Myocyte (in vitro differentiated cells): ENCODE results near the gene DHRS7B. TPM values are rescaled to one million over a fixed set of nuclear protein-coding genes. Genes with fewer than 3 reads are reported as not detected.

Experiments
- DNase-seq: peaks from one replicate; pipeline ENCODE4 v3.0.0-alpha.2; 2012; ENCODE audit warnings: low read depth
- total RNA-seq: library from RNA; depleted of rRNA; stranded (reverse); fragments of >200 nt; gene quantifications from 2 replicates; pipeline ENCODE4 v1.2.3, GENCODE V29; 2014

Gene DHRS7B
- total RNA-seq, 1 donor from 2014 or later: 38.3 TPM

DNA sequence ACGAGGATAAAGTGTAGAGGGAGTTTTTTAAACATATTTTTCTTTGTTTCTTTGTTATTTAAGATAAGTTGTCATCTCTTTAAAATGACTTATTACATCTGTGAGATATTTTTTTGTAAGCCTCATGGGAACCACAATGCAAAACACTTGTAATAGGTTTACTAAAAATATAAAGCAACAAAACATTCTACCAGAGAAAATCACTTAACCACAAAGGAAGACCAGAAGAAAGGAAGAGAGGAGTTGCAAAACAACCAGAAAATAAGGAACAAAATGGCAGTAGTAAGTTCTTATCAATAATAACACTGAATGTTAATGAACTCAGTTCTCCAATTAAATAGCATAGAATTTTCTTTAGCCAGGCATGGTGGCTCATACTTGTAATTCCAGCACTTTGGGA is 22.9 kb downstream of the DHRS7B start:
- no peak for DNase-seq

- DNase-seq: no peak
Measured at GRCh38 chr17:21152731-21153130, 26.0 kb downstream of the DHRS7B start.

DNA sequence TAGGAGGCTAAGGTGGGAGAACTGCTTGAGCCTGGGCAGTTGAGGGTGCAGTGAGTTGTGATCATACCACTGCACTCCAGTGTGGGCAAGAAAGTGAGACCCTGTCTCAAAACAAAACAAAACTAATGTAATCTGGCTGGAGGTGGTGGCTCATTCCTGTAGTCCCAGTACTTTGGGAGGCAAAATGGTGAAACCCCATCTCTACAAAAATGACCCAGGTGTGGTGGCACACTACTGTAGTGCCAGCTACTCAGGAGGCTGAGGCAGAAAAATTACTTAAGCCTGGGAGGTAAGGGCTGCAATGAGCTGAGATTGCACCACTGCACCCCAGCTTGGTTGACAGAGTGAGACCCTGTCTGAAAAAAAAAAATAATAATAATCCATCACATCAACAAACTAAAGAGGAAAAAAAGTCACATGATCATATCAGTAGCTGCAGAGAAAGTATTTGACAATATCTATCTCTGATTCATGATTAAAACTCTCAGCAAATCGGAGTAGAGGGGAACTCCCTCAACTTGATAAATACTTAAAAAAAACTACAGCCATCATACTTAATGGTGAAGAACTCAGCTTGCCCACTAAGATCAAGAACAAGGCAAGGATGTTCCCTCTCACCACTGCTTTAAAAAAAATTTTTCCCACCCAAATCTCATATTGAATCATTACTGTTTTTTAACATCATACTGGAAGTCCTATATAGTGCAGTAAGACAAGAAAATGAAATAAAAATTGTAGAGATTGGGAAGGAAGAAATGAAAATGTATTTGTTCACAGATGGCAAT is 31.0 kb downstream of the DHRS7B start:
- no peak for DNase-seq

- DNase-seq: no peak
Measured at GRCh38 chr17:21160401-21160800, 33.6 kb downstream of the DHRS7B start.

DNA sequence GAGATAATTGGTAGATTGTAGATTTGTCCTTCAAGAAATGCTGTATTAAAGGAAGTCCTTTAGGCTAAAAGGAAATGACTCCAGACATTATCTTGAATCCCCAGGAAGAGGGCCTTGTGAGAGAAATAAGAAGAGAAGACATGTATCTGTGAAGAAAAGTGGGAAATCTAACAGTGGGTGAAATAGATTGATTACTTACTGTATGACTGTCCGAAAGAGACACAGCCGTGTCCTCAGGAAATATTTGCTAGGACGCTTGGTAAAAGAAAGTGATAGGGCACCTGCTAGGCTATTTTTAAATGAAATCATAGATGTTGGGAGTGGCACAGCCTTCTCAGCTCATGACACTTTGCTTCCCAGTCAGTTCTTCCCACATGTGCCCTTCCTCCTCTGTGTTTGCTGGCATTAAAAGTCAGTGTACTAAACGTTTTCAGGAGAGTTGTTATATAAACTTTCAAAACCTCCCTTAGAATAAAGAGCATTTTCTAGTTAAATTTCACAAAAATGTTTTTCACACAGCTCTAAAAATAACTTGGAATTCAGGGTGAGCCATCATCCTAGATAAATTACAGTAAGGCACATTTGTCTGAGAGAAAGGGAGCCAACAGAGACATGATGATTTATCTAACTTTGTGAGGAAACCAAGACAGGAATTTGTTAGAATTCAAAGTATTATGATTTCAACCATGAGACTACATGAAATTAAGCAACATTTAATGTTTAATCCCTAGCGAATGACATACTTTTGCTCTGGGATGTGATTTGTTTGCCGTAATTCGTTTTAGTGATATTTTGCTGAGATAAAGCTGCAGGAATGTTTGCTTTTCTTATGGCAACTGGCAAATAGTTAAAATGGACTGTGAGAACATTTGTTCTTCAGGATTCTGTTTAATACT is 35.0 kb downstream of the DHRS7B start:
- DNase-seq: peak; percentile 84

DNA sequence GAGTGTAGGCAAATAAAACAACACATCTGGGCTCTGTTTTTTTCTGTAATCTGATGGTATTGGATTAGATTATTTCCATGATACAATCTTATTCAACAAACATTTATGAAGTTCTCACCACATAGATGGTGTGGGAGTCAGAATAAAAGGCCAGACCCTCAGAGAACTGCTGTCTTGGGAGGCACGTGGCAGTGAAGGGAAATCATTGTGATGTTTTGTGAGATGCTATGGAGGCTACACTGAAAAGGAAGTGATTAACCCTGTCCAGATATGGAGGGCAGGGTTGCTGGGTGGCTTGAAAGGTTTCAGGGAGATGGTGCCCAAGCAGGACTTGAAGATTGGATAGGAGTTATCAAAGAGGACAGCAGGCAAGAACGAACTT is 35.6 kb downstream of the DHRS7B start:
- DNase-seq: peak; percentile 30

- no peak for DNase-seq
Measured at GRCh38 chr17:21163101-21163500, 36.3 kb downstream of the DHRS7B start.

DNA sequence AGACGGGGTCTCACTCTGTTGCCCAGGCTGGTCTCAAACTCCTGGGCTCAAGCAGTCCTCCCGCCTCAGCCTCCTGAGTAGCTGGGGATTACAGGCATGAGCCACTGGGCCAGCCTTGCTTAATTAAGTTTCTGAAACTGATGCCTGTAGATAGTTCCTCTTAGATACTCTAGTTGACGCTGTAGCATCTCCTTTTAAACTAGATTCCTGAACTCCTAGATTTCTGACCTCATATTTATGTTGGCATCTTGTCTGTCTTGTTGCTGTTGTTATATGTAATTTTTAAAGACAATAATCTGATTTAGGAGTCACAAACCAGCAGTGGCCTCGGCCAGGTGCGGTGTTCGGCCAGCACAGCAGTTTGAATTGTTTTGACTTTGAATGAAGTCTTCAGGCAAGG is 37.5 kb downstream of the DHRS7B start:
- no peak for DNase-seq

DNA sequence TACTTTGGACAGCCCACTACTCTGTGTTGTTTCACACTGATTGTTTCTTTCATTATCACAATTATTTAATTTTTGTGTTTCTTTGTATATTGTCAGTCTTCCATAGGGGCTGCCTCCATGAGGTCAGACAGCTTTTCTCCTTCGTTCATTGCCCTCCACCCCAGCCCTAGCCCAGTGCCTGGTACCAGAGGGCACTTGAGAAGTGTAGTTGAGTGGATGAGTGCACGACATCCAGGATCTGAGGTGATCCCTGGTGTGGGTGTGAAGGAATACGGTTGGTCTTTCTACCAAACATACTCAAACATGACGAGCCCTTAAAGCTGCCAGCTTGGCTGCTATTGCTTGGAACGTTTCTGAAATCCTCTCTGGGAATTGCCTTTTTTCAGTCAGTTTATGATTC is 37.9 kb downstream of the DHRS7B start:
- DNase-seq: no peak

GRCh38 chr17:21165922-21166594 is 39.3 kb downstream of the DHRS7B start:
- peak; percentile 56 for DNase-seq

GRCh38 chr17:21166595-21167210 is 39.9 kb downstream of the DHRS7B start:
- peak; percentile 40 for DNase-seq

- peak; percentile 43 for DNase-seq
Measured at GRCh38 chr17:21167303-21167702, 40.5 kb downstream of the DHRS7B start.

DNA sequence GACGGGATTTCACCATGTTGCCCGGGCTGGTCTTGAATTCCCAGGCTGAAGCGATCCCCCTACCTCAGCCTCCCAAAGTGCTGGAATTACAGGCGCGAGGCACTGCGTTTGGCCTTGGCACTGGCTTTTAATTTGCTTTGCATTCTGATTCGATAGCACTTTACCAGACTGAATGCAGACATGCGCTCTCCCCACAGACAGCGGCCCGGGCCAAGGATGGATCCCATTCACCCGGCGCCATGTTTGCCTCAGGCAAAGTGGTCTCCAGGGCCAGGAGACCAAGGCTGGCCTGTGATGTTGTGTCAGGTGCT is 41.7 kb downstream of the DHRS7B start:
- no peak for DNase-seq

DNA sequence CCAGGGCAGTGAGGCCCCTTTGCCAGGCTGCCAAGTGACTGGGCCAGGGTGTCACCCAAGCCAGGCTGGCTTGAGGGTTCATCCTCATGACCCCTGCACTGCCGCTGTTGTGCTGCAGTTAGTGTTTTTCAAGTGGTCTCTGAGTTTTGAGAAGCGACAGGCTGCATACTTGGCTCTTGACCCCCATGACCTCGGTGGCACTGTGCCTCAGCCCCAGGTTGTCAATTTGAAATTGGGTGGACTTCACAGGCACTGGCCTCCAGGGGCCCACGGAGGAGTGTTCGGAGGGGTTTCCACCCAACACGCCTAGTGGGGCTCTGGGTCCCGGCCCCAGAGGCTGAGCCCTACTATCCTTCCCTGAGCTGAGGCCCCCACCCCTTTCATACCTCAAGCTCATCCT is 42.7 kb downstream of the DHRS7B start:
- no peak for DNase-seq

DNA sequence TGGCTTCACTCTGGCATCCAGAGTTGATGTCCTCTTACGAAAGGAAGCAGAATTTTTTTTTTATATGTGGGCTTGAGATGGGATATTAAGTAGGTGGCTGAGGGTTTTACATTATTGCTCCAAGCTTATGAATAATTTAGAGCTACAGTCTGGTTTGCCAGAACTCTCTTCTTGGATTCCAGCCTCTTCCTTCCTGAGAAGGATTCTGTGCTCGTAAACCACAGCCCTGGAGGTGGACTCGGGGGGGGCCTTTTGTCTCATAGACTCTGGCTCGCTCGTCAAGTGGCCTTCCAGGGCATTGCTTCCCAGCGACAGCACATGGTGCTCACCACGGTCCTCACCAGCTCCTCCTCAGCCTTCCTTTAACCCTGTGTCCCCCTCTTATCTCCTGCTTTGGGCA is 44.0 kb downstream of the DHRS7B start:
- no peak for DNase-seq

- no peak for DNase-seq
Measured at GRCh38 chr17:21171309-21171922, 44.7 kb downstream of the DHRS7B start.

DNA sequence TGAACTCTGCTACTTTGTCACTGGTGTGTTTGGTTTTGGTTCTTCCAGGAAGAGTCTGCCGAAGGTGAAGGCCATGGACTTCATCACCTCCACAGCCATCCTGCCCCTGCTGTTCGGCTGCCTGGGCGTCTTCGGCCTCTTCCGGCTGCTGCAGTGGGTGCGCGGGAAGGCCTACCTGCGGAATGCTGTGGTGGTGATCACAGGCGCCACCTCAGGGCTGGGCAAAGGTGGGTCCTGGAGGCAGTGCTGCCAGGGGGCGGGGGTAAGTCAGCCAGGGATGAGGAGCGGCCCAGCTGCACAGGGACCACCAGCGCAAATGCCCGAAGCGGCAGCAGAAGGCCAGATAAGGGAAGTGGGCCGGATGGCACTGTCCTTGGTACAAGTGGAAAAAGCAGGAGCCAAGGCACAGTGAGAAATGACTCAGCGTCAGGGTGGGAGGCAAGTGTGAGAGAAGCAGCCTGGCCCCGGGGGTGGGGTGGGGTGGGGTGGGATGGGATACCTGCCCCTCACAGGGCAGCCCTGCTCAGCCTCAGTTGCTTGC is 45.3 kb downstream of the DHRS7B start:
- DNase-seq: no peak

- no peak for DNase-seq
Measured at GRCh38 chr17:21172846-21173245, 46.1 kb downstream of the DHRS7B start.

- DNase-seq: peak; percentile 86
Measured at GRCh38 chr17:21173543-21173942, 46.8 kb downstream of the DHRS7B start.

GRCh38 chr17:21174186-21174585 is 47.4 kb downstream of the DHRS7B start:
- DNase-seq: no peak

GRCh38 chr17:21174713-21175112 is 47.9 kb downstream of the DHRS7B start:
- peak; percentile 53 for DNase-seq
